B cell (primary cell): Measurements from ENCODE around the gene PLPP4. TPM values are rescaled to one million over a fixed set of nuclear protein-coding genes. Genes with fewer than 3 reads are reported as not detected.

ENCODE experiments used
- ATAC-seq: fragments of 200-7000 bp; cut with Tn5 transposase; one replicate; pipeline ENCODE4 v1.10.0; 2021; ENCODE audit warnings: low read depth, mild to moderate bottlenecking, moderate number of reproducible peaks, moderate library complexity
- CTCF ChIA-PET: fragments of 350-600 bp; sonication (Branson Sonifier 250); formaldehyde crosslinking; loops from one replicate; lab custom pipeline; 2021; ENCODE audit warnings: antibody characterized with exemption, inconsistent platforms; lab: Charles Lee
- POLR2A ChIA-PET: fragments of 350-600 bp; sonication (Branson Sonifier 250); formaldehyde crosslinking; loops from one replicate; lab custom pipeline; 2021; ENCODE audit warnings: antibody characterized with exemption; lab: Charles Lee
- DNase-seq: peaks from one replicate; pipeline ENCODE4 v3.0.0; 2013
- H2AFZ ChIP-seq: 2 replicates; pipeline ENCODE4 v1.6.1; 2012; ENCODE audit warnings: mild to moderate bottlenecking, low read depth, low read length; ENCODE audit not compliant: insufficient read depth, poor library complexity, severe bottlenecking
- H3K27ac ChIP-seq, 2 donors: 1 replicate in 1 of 2; 2 replicates in 1 of 2; pipeline ENCODE4 v1.5.1; 2012 to 2013; ENCODE audit warnings: low read length in 2 of 2, mild to moderate bottlenecking in 2 of 2, moderate library complexity in 1 of 2
- H3K27me3 ChIP-seq, 4 experiments: fragments of 200-600 bp in 1 of 4; sonication (generic) in 1 of 4; replicated peaks in 1 of 4; 1 replicate in 2 of 4; 2 replicates in 2 of 4; pipeline versions ENCODE4 v1.6.1 to v1.7.0; 2013 to 2016; ENCODE audit warnings: low read length in 3 of 4, mild to moderate bottlenecking in 2 of 4, mixed read lengths in 1 of 4, moderate library complexity in 1 of 4; ENCODE audit not compliant: insufficient read depth in 4 of 4, control insufficient read depth in 3 of 4; ENCODE audit errors: control extremely low read depth in 1 of 4
- H3K36me3 ChIP-seq, 2 experiments: replicated peaks in 1 of 2; 1 replicate in 1 of 2; 2 replicates in 1 of 2; pipeline versions ENCODE4 v1.6.1 to v1.7.1; 2013; ENCODE audit warnings: low read length in 1 of 2; ENCODE audit not compliant: insufficient read depth in 2 of 2, control insufficient read depth in 1 of 2; ENCODE audit errors: control extremely low read depth in 1 of 2, extremely low read depth in 1 of 2
- H3K4me1 ChIP-seq, 2 donors: fragments of 200-600 bp in 1 of 2; sonication (generic) in 1 of 2; 1 replicate in 1 of 2; 2 replicates in 1 of 2; pipeline versions ENCODE4 v1.5.1 to v1.6.1; 2013 to 2017; ENCODE audit warnings: low read length in 2 of 2; ENCODE audit not compliant: control insufficient read depth in 2 of 2, insufficient read depth in 2 of 2
- H3K4me2 ChIP-seq: replicated peaks from 2 replicates; pipeline ENCODE3; 2012; ENCODE audit warnings: mild to moderate bottlenecking, low read depth, low read length; ENCODE audit not compliant: poor library complexity, severe bottlenecking
- H3K4me3 ChIP-seq, 5 experiments: fragments of 200-600 bp in 1 of 5; sonication (generic) in 1 of 5; 1 replicate in 3 of 5; 2 replicates in 2 of 5; pipeline versions ENCODE4 v1.5.1 to v1.7.0; 2011 to 2016; ENCODE audit warnings: low read length in 4 of 5, mild to moderate bottlenecking in 4 of 5, low read depth in 2 of 5, control low read depth in 1 of 5, moderate library complexity in 1 of 5; ENCODE audit not compliant: insufficient read depth in 1 of 5; ENCODE audit errors: control extremely low read depth in 1 of 5, extremely low read depth in 1 of 5
- H3K79me2 ChIP-seq: fragments of 200-600 bp; sonication (generic); one replicate; pipeline ENCODE4 v1.6.0; 2016; ENCODE audit warnings: low read length; ENCODE audit not compliant: control insufficient read depth, insufficient read depth
- H3K9ac ChIP-seq: fragments of 200-600 bp; sonication (generic); 2 replicates; pipeline ENCODE4 v1.6.1; 2017; ENCODE audit warnings: mild to moderate bottlenecking, low read length, moderate library complexity
- H3K9me3 ChIP-seq, 3 donors: one replicate each; pipeline versions ENCODE4 v1.6.1 to v1.7.1; 2013; ENCODE audit warnings: low read length in 2 of 3; ENCODE audit not compliant: control insufficient read depth in 2 of 3, insufficient read depth in 1 of 3; ENCODE audit errors: control extremely low read depth in 1 of 3
- H4K20me1 ChIP-seq: 2 replicates; pipeline ENCODE4 v1.6.0; 2012; ENCODE audit warnings: mild to moderate bottlenecking, low read length; ENCODE audit not compliant: insufficient read depth, control insufficient read depth, poor library complexity, severe bottlenecking
- H3K27ac Mint-ChIP-seq: one replicate; pipeline ENCODE4 v1.8.0; 2021; ENCODE audit warnings: mixed read lengths
- H3K27me3 Mint-ChIP-seq: one replicate; pipeline ENCODE4 v1.8.0; 2021; ENCODE audit warnings: mixed read lengths
- H3K4me1 Mint-ChIP-seq: one replicate; pipeline ENCODE4 v1.8.0; 2021; ENCODE audit warnings: mixed read lengths
- H3K4me3 Mint-ChIP-seq: one replicate; pipeline ENCODE4 v1.8.0; 2021; ENCODE audit warnings: mixed read lengths
- H3K9me3 Mint-ChIP-seq: one replicate; pipeline ENCODE4 v1.8.0; 2022; ENCODE audit warnings: mixed read lengths; ENCODE audit not compliant: insufficient read depth
- CTCF ChIP-seq: fragments of 200-600 bp; IDR thresholded peaks from one replicate; pipeline ENCODE4 v1.8.0; 2022; ENCODE audit warnings: antibody characterized with exemption, mild to moderate bottlenecking
- EZH2 ChIP-seq: IDR thresholded peaks from 2 replicates; pipeline ENCODE4 v1.6.1; 2012; ENCODE audit warnings: borderline replicate concordance, low read depth, mild to moderate bottlenecking, moderate library complexity, low read length; ENCODE audit not compliant: insufficient read depth, poor library complexity, severe bottlenecking
- whole genome bisulfite sequencing: methylation state at CpG from one replicate; pipeline ENCODE4 v1.1.5; 2013; ENCODE audit warnings: missing lambda C conversion rate; ENCODE audit not compliant: insufficient coverage; 5-methylcytosine and 5-hydroxymethylcytosine counted together
- intact Hi-C: fragments of 100-400 bp; cut with micrococcal nuclease; formaldehyde crosslinking; loops from one replicate; pipeline ENCODE4 v1.10.0; 2022
- polyA plus RNA-seq: library from polyadenylated mRNA; depleted of rRNA; stranded (reverse); fragments of >200 nt; gene quantifications from 2 replicates; pipeline ENCODE4 v1.2.3, GENCODE V29; 2012
- total RNA-seq, 2 donors: library from RNA; stranded (reverse); fragments of 120-200 nt in 1 of 2; gene quantifications; 1 replicate in 1 of 2; 2 replicates in 1 of 2; pipeline versions ENCODE4 v1.2.3 to v1.2.4, GENCODE V29; 2013 to 2022

PLPP4 gene
- total and polyA plus RNA-seq, 2 donors (not counting 1 experiment from before 2014, with no cell fraction given) = not detected

GRCh38 chr10:120574981-120575380, 118.0 kb downstream of the PLPP4 start:
- H3K4me3 Mint-ChIP-seq = no peak overlapping the region
- intact Hi-C loops = no loop called here
- Histone ChIP-seq H3K9me3 (peaks cover 0 to 7% (median 0%) of the 10 kb centered on the region in 3 donors), H3K4me3 (no peak overlapping the region), H3K36me3 (no peaks in the 10 kb centered on the region), H3K79me2 (no peaks in the 10 kb centered on the region), H3K4me2 (no peak overlapping the region), H2AFZ (no peak overlapping the region), H3K9ac (no peak overlapping the region), H3K4me1 (no peaks in the 10 kb centered on the region), H4K20me1 (no peaks in the 10 kb centered on the region), H3K27ac (no peak overlapping the region), H3K27me3 (no peaks in the 10 kb centered on the region)
- ATAC-seq = no peak
- CTCF ChIA-PET = no interaction called here
- TF ChIP-seq EZH2 (no peak), CTCF (no peak)
- H3K27me3 Mint-ChIP-seq = no peaks in the 10 kb centered on the region
- no peaks in the 10 kb centered on the region for H3K9me3 Mint-ChIP-seq
- no peaks in the 10 kb centered on the region for H3K4me1 Mint-ChIP-seq
- POLR2A ChIA-PET = no interaction called here
- DNase-seq = no peak
- H3K27ac Mint-ChIP-seq = no peak overlapping the region
- WGBS = 90% methylated on average over 13 of the region's 13 CpGs

- Mint-ChIP-seq H3K4me3 (no peak overlapping the region), H3K27me3 (no peaks in the 10 kb centered on the region), H3K4me1 (no peaks in the 10 kb centered on the region), H3K27ac (no peak overlapping the region), H3K9me3 (no peaks in the 10 kb centered on the region)
- POLR2A ChIA-PET = no interaction called here
- Histone ChIP-seq H3K36me3 (no peaks in the 10 kb centered on the region), H3K9ac (no peak overlapping the region), H3K79me2 (no peaks in the 10 kb centered on the region), H3K4me1 (no peaks in the 10 kb centered on the region), H4K20me1 (no peaks in the 10 kb centered on the region), H3K27ac (no peak overlapping the region), H3K4me3 (no peak overlapping the region), H3K27me3 (no peaks in the 10 kb centered on the region), H3K9me3 (peaks cover 0 to 7% (median 0%) of the 10 kb centered on the region in 3 donors), H3K4me2 (no peak overlapping the region), H2AFZ (no peak overlapping the region)
- intact Hi-C loops = no loop called here
- 100% methylated on average over 1 of the region's 3 CpGs for WGBS
- CTCF ChIA-PET = no interaction called here
- ATAC-seq (no peak), DNase-seq (no peak)
- no peak for TF ChIP-seq CTCF
- TF ChIP-seq EZH2 = no peak
Observed at GRCh38 chr10:120575411-120575810, 118.4 kb downstream of the PLPP4 start.
